SK-N-SH treated with all-trans-retinoic acid at 6 μM for 48 hours (cell line): ENCODE data around the gene NUDT1.

Experiments
- BACH2 ChIP-seq: fragments of 250-450 bp; sonication (Bioruptor Pico); IDR thresholded peaks from 2 replicates; pipeline ENCODE4 v1.9.0; 2021; ENCODE audit warnings: mild to moderate bottlenecking, borderline replicate concordance
- ISL1 ChIP-seq: fragments of 250-450 bp; sonication (Bioruptor Pico); IDR thresholded peaks from 2 replicates; pipeline ENCODE4 v2.1.2; 2022; ENCODE audit warnings: mild to moderate bottlenecking, moderate library complexity
- OSR1 ChIP-seq: fragments of 250-450 bp; sonication (Bioruptor Pico); IDR thresholded peaks from 2 replicates; pipeline ENCODE4 v1.8.0; 2022; ENCODE audit warnings: moderate library complexity, mild to moderate bottlenecking, inconsistent platforms
- RARB ChIP-seq: fragments of 250-450 bp; sonication (Bioruptor Pico); IDR thresholded peaks from 2 replicates; pipeline ENCODE4 v1.8.0; 2021; ENCODE audit warnings: mild to moderate bottlenecking, moderate library complexity
- ZFP3 ChIP-seq: fragments of 250-450 bp; sonication (Bioruptor Pico); IDR thresholded peaks from 2 replicates; pipeline ENCODE4 v1.5.0; 2020; ENCODE audit warnings: mild to moderate bottlenecking, moderate library complexity
- ZFP30 ChIP-seq: fragments of 450-650 bp; formaldehyde crosslinking; IDR thresholded peaks from 2 replicates; pipeline ENCODE4 v1.5.0; 2022; ENCODE audit warnings: mild to moderate bottlenecking, moderate library complexity
- ZNF70 ChIP-seq: fragments of 450-650 bp; formaldehyde crosslinking; IDR thresholded peaks from 2 replicates; pipeline ENCODE4 v1.5.0; 2020; ENCODE audit warnings: mild to moderate bottlenecking, moderate library complexity
- ZNF8 ChIP-seq: fragments of 450-650 bp; formaldehyde crosslinking; IDR thresholded peaks from 2 replicates; pipeline ENCODE4 v1.5.0; 2020; ENCODE audit warnings: mild to moderate bottlenecking, moderate library complexity
- TF ChIP-seq, protein P1 (sequence below): fragments of 250-450 bp; sonication (Bioruptor Pico); IDR thresholded peaks from 2 replicates; pipeline ENCODE4 v1.8.0; 2020; ENCODE audit warnings: mild to moderate bottlenecking, moderate library complexity, borderline replicate concordance

DNA sequence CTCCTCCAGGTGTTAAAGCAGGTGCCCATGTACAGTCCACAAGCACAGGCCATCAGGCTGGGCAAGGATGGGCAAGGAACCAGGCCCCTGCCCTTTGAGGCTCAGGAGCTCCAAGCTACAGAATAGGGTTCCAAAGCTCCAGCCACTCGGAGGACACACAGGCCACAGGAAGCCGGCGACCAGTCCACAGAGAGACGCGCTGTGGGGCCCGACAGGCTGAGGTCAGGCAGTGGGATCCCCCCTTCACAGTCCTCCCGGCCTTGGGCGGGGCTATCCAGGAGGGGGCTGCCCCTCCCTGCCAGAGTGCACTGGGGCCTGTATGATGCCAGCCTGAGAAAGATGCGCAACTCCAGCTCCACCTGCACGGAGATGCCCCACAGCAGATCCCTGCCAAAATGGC, 43.3 kb upstream of the NUDT1 start:
- TF ChIP-seq, protein P1, sequence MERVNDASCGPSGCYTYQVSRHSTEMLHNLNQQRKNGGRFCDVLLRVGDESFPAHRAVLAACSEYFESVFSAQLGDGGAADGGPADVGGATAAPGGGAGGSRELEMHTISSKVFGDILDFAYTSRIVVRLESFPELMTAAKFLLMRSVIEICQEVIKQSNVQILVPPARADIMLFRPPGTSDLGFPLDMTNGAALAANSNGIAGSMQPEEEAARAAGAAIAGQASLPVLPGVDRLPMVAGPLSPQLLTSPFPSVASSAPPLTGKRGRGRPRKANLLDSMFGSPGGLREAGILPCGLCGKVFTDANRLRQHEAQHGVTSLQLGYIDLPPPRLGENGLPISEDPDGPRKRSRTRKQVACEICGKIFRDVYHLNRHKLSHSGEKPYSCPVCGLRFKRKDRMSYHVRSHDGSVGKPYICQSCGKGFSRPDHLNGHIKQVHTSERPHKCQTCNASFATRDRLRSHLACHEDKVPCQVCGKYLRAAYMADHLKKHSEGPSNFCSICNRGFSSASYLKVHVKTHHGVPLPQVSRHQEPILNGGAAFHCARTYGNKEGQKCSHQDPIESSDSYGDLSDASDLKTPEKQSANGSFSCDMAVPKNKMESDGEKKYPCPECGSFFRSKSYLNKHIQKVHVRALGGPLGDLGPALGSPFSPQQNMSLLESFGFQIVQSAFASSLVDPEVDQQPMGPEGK (CRISPR knock-in tag): no peak
- TF ChIP-seq ZNF8 (CRISPR knock-in tag) (no peak), ZNF70 (no peak), ISL1 (CRISPR knock-in tag) (no peak), RARB (CRISPR knock-in tag) (no peak), BACH2 (CRISPR knock-in tag) (no peak), OSR1 (CRISPR knock-in tag) (no peak), ZFP3 (CRISPR knock-in tag) (no peak), ZFP30 (CRISPR knock-in tag) (no peak)
